Embryonic facial prominence (tissue), 1 donor: ENCODE results near the gene ABCC9.

ENCODE experiments used
- DNase-seq: peaks from one replicate; pipeline ENCODE4 v3.0.0-alpha.2; 2016; ENCODE audit errors: extremely low spot score

ABCC9 gene

GRCh38 chr12:21879312-21879711 lies 61.9 kb downstream of the ABCC9 start:
- DNase-seq = no peak

GRCh38 chr12:21877293-21877982 lies 63.8 kb downstream of the ABCC9 start:
- DNase-seq = no peak

- no peak for DNase-seq
These were observed 75.4 kb downstream of the ABCC9 start for GRCh38 chr12:21865846-21866245.

- DNase-seq = no peak
These were observed 80.7 kb downstream of the ABCC9 start for GRCh38 chr12:21860534-21860933.

- DNase-seq = no peak
These were observed 81.1 kb downstream of the ABCC9 start for GRCh38 chr12:21860128-21860527.

GRCh38 chr12:21852251-21852650 lies 89.0 kb downstream of the ABCC9 start:
- no peak for DNase-seq

- no peak for DNase-seq
These were observed 90.1 kb downstream of the ABCC9 start for GRCh38 chr12:21851151-21851550.

GRCh38 chr12:21850419-21850818 lies 90.8 kb downstream of the ABCC9 start:
- no peak for DNase-seq

- no peak for DNase-seq
These were observed 91.3 kb downstream of the ABCC9 start for GRCh38 chr12:21849878-21850277.

GRCh38 chr12:21848192-21848591 lies 93.0 kb downstream of the ABCC9 start:
- no peak for DNase-seq

GRCh38 chr12:21843795-21844194 lies 97.4 kb downstream of the ABCC9 start:
- DNase-seq = no peak

GRCh38 chr12:21839776-21840175 lies 101.5 kb downstream of the ABCC9 start:
- DNase-seq = no peak

- DNase-seq = no peak
These were observed 103.4 kb downstream of the ABCC9 start for GRCh38 chr12:21837847-21838246.

- DNase-seq = no peak
These were observed 109.4 kb downstream of the ABCC9 start for GRCh38 chr12:21831791-21832344.

GRCh38 chr12:21828779-21829178 lies 112.4 kb downstream of the ABCC9 start:
- DNase-seq = no peak

GRCh38 chr12:21828136-21828775 lies 113.0 kb downstream of the ABCC9 start:
- no peak for DNase-seq

- no peak for DNase-seq
These were observed 114.1 kb downstream of the ABCC9 start for GRCh38 chr12:21827083-21827482.

GRCh38 chr12:21826618-21826910 lies 114.7 kb downstream of the ABCC9 start:
- DNase-seq = no peak

GRCh38 chr12:21825886-21826617 lies 115.2 kb downstream of the ABCC9 start:
- DNase-seq = no peak

GRCh38 chr12:21823581-21823980 lies 117.6 kb downstream of the ABCC9 start:
- no peak for DNase-seq

- no peak for DNase-seq
These were observed 121.5 kb downstream of the ABCC9 start for GRCh38 chr12:21819678-21820077.

GRCh38 chr12:21819236-21819635 lies 122.0 kb downstream of the ABCC9 start:
- DNase-seq = no peak

GRCh38 chr12:21818627-21819026 lies 122.6 kb downstream of the ABCC9 start:
- peak; percentile 57 for DNase-seq
